Embryonic facial prominence (tissue), 1 donor: Measurements from ENCODE around the gene STAM2.
"Not testable (repeated sequence)": the region's sequence is repeated elsewhere in the genome, so short reads cannot be mapped to it uniquely, and the experiment has no call there.

Experiments used
- DNase-seq: peaks from one replicate; pipeline ENCODE4 v3.0.0-alpha.2; 2016; ENCODE audit errors: extremely low spot score

Gene STAM2

DNA sequence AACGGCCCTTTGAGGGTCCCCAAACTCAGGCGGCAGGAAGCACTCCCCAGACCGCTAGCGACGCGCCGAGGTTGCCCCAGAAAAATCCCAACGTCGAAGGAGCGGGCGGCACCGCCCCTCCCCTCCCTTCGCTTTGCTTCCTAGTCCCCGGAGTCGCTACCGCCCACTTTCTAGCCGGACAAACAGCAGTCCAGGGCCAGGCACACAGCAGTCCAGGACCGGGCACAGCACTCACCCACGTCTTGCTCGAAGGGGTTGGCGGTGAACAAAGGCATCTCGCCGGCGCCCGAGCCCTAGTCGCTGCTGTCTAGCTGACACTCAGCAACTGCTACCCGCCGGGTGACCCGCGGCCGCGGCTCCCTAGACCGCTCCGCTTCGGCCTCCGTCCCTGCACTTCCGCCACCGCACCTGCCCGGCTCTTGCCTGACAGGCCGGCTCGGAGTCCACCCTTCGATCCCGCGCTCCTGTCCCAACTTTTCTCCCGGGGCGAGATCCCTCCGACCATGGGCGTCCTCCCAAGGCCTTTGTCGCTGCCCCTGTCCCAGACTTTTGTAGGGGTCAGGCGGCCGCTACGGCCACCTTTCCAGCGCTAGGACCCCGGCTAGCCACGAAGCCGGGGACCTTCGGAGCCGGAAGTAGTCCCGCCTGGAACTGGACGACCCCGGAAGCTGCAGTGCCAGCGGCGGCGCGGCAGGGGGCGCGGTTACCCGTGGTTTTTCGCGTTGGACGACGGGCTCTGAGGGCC lies at the start of gene STAM2:
Gene STAM2, minus strand, starts transcription at position 396 of the 745 bp plus-strand sequence. Its CDS starts 121 bp downstream, at position 275.
- DNase-seq = peak; percentile 87

DNA sequence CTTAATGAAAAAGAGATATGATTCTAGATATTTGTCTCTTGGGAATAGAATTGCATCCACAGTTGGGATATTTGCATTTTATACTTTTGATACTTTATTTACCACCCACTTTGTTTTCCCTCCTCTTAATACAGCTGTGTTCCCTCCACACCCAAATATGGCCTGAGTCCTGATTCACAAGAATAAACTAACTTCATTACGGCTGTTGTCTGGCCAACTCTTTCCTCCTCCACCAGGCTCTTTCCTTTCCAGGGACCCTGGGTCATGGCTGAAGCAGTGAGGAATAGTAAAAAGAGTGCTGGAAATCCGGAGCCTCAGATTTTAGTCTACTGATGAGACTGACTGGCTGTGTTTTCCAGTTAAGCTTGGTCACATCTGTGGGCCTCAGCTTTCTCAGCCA lies 48.4 kb upstream of the STAM2 start:
- no peak for DNase-seq

DNA sequence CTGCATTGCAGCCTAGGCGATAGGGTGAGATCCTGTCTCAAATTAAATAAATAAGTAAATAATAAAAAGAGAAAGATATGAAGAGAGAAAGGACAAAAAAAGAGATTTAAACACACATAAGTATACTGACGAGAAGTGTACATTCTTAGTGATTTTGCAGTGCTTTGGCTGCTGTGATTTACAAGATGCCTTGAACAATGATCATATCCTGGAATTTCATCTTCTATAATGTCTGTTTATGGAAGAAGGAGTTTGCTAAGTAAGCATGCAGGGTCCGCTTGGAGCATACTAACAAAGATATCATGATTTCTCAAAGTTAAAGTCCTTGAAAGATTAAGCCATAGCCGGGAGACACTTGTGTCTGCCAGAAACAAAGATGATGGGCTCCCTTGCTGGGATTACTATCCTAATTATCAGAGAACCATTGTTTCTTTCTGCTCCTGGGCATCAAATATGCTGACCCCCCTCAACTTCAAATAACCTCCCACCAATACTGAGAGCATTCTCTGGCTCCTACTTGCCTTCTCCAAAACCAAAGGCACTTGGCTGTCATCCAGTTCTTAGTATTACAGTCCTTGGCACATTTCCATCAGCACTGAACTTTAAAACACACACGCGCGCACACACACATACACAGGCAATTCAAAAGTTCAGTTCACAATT lies 47.5 kb upstream of the STAM2 start:
- DNase-seq = peak; percentile 93

DNA sequence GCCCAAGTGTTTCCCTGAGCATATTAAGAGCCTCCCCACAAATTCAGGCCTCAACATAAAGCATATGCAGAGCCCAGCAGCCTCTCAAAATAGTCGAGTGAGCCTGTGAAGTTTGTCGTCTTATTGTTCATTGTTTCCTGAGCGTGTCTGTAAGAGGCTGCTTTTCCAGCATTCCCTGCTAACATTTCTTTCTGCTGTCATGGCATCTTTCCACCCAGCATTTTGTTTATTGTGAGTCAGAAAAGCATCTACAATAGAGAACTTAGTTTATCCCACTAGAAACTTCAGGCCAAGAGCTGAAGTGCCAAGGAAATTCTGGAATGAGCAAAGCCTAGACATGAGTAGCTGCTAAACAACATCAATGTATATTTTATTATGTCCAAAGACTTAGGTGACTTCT lies 46.3 kb upstream of the STAM2 start:
- DNase-seq = no peak

DNA sequence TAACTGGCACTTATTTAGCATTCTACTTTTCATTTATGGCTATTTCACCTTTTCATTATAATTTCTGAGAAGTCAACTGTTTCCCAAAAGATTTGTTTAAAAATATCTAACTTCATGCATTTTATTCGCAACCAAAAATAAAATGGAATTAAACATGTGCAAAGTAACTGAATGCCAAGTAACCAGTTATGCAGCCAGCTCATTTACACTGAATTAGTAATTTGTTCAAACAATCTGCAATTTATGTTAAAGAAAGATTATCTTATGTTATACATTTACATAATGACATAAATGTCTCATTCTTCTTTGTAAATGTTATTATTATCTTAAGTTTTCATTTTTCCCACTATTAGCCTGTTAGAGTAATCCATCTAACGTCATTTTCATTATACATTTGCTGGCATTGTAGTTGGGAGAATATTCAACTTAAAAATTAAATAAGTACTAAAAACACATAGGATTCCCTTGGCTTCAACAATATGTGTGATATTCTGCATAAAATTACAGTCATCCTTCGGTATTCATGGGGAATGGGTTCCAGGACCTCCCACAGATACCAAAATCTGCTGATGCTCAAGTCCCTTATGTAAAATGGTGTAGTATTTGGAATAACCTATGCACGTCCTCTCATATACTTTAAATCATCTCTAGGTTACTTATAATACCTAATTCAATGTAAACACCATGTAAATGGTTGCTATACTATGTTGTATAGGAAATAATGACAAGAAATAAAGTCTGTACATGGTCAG lies 43.7 kb upstream of the STAM2 start:
- no peak for DNase-seq

DNA sequence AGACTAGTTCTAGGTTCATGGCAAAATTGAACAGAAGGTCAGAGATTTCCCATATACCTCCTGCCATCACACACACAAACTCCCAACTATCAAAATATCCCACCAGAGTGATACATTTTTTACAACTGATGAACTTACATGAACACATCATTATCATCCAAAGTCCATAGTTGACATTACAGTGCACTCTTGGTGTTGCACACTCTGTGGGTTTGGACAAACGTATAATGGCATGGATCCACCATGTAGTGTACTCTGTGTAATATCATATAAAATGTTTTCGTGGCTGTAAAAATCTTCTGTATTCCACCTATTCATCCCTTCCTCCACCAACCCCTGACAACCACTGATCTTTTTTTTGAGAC lies 25.9 kb upstream of the STAM2 start:
- no peak for DNase-seq

DNA sequence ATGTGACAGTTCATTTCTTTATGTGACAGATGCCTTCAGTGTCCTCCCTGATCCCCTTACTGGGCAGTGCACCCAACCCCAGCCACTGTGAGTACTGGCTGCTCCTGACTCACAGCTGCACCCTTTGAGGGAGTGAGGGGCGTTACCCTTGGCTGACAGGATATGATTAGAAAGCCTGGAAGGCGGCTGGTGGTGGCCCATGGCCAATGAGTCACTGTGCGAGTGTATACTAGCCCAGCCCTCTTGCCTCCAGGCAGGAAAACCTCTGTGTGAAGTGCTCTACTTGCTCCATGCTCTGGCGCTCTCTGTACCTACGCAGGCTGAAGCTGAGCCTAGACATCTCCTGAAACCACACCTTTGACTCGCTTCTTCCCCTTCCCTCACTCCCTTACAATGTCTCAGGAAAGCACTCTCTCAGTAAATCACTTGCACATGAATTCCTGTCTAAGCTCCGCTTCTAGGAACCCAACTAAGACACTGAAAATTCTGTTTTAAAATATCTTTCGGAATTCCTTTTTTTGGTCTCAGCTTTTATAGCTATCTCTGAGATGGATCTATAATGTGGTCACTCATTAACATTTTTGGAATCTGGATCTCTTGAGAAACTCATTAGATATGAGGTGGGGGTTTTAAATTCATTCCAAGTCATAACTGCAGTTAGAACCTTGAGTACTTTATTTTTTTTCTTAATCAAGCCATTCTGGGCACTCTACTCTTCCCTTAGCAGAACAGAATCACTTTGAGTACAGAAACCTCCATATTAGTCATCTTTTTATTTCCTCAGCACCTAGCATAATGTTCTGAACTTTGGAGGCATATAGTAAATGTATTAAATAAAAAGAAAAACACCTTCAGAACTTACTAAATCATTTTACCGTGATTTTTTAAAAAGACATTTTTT lies 25.3 kb upstream of the STAM2 start:
- no peak for DNase-seq

DNA sequence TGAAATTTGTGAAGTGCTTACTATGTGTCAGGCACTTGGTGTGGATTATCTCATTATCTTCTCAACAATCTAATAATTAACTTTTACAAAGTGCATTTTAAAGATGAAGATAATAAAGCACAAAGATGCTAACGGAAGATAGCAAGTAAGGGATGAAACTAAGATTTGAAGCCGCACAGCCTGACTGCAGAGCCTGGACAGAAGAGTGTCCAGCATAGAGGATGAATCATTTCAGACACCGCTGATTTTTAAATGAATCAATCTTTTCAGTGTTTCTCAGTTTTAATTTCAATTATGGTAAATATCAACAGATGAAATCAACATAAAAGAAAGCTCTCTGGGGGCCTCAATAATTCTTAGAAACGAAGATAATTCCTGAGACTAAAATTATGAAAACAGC lies 24.5 kb upstream of the STAM2 start:
- no peak for DNase-seq

DNA sequence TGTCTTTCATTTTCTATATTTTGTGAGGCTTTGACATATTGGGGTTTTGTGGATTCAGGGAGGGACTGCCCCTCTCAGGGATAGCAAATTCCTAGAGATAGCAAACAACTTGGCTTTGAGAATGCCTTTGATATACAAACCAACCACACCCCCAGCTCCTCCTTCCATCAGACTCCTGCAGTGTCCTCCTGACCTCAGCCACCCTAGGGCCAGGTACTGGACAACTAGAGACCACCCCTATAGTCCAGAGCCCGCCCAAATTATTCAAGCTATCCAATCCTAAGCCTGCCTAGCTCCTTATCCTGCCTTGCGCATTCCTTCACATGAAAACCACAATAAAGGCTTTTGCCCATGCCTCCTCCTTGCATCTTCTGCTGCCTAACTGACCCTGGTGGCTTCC lies 22.9 kb upstream of the STAM2 start:
- DNase-seq = no peak

DNA sequence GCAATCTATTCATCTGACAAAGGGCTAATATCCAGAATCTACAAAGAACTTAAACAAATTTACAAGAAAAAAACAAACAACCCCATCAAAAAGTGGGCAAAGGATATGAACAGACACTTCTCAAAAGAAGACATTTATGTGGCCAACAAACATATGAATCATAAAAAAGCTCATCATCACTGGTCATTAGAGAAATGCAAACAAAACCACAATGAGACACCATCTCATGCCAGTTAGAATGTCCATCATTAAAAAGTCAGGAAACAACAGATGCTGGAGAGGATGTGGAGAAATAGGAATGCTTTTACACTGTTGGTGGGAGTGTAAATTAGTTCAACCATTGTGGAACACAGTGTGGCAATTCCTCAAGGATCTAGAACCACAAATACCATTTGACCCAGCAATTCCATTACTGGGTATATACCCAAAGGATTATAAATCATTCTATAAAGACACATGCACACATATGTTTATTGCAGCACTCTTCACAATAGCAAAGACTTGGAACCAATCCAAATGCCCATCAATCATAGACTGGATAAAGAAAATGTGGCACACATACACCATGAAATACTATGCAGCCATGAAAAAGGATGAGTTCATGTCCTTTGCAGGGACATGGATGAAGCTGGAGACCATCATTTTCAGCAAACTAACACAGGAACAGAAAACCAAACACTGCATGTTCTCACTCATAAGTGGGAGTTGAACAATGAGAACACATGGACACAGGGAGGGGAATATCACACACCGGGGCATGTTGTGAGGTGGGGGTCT lies 22.1 kb upstream of the STAM2 start:
- DNase-seq = not testable (repeated sequence)

DNA sequence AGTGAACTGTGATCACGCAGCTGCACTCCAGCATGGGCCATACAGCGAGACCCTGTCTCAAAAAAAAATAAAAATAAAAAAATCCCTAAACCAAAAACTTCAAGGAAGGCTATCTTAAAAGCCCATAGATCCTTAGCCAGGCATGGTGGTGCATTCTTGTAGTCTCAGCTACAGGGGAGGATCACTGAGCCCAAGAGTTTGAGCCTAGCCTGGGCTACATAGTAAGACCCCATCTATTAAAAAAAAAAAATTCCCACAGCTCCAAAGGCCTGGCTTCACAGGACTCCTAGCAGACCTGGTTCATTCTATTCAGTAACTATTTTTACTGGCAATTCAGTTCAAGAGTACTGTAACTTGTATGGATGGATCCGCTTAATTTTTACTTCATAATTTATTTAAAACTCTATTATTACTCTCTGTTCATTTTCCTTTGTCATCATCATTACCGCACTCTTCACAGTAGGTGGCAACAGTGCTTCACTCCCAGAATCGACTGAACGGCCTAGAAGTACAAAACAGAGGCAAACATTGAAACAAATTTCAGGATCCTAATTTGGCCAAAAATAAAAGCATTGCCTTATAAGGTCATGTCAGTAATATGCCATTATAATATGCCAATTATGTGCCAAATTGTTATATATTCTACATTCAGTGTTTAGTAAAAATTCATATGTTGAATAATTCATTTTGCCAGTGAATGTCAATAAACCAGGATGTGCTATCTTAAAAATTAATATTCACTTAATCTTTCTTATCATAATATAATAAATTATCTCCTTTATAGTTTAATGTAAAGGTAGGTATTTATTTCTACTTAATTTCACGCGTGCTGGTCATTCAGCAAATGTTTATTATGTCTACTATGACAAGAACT lies 14.3 kb upstream of the STAM2 start:
- DNase-seq = peak; percentile 59

DNA sequence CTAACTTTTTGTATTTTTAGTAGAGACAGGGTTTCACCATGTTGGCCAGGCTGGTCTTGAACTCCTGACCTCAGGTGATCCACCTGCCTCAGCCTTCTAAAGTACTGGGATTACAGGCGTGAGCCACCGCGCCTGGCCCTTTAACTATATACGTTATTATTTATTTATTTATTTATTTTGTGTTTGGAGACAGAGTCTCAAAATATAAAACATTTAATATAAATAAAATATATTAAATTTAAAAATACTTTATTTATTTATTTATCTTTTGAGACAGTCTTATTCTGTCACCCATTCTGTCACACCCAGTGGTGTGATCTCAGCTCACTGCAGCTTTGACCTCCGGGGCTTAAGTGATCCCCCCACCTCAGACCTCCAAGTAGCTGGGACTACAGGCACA lies 11.2 kb upstream of the STAM2 start:
- DNase-seq = not testable (repeated sequence)

DNA sequence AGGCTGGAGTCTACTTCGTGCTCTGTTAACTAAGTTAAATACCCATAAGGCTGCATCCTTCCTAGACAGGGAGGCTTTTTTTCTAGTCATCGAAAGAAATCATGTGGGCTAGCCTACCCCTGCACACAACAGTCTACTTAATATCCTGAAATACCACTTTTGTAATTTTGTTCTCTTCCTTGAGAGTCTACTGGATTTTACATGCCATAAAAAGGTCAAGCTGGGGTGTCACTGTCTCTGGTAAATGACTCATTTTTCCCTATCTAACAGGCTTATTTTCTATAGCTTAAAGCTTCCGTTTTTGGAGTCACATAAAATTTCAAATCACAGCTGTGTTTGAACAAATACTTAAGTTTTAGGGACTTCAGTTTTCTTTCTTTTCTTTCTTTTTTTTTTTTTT lies 10.7 kb upstream of the STAM2 start:
- no peak for DNase-seq

DNA sequence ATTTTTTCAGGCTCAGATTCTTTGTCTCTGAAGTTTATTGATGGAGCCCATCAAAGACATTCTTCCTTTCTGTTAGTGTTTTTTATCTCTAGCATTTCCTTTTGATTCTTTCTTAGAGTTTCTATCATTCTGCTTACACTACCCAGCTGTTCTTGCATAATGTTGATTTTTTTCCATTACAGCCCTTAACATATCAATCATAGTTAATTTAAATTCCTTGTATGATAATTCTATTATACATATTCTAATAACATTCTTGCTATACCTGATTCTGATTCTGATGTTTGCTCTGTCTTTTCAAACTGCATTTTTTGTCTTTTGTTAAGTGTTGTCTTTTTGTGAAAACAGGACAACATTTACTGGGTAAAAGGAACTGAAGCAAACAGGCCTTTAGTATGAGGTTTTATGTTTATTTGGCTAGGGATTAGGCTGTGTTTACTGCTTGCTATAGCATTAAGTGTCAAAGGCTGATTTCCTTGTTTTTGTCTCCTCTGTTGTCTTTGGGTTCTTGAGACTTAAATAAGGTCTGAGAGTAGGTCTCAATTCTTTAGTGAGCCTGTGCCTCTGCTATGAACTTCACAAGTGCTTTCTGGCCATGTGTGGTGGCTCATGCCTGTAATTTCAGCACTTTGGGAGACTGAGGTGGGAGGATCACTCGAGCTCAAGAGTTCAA lies 8.0 kb upstream of the STAM2 start:
- no peak for DNase-seq

DNA sequence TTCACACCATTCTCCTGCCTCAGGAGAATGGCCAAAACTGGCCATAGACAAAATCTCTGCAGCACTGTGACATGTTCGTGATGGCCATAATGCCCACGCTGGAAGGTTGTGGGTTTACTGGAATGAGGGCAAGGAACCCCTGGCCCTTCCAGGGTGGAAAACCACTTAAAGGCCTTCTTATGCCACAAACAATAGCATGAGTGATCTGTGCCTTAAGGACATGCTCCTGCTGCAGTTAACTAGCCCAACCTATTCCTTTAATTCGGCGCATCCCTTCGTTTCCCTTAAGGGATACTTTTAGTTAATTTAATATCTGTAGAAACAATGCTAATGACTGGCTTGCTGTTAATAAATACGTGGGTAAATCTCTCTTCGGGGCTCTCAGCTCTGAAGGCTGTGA lies 2.1 kb upstream of the STAM2 start:
- not testable (repeated sequence) for DNase-seq

DNA sequence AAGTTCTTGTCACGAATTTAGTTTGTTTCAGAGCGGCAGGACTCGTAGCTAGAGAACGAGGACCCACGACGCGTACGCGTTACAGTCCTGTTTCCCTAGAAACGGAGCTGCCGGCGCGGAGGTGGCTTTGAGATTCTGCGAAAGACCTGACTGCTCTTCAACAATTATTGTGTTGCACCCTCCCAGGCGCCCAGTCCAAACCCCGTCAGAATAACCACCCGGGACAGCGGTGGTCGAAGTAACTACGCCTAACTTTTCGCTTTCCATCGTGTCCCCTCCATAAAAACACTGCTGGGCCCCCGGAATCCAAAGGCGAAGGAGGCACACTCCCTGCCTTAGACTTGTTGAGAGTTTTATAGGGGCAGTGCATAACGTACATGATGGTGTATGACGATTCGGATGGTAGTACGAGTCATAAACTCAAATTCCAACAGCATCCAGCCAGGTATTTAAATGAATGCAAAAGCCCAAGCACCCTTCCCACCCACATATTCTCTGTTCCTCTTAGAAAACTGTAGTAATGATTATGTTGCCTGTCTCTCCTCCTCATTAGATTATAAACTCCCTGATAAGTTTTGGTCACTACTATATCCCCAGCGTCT lies 651 bp upstream of the STAM2 start:
- no peak for DNase-seq

DNA sequence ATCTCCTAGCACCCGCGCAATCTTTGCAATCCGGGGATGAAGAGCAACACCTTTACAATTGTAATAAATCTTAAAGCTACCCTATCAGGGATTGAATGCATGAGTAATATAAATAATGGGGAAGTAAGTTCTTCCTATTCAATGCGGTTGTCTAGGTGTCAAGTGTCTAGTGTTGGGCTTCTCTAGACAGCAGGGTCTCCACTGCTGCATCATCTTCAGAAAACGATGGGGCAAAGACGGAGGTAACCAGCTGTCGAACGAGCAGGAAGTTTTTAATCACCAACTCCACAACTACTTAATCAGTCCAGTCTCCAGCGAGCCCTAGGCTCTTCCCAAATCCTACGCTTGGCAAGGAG lies 573 bp downstream of the STAM2 start:
- DNase-seq = no peak

DNA sequence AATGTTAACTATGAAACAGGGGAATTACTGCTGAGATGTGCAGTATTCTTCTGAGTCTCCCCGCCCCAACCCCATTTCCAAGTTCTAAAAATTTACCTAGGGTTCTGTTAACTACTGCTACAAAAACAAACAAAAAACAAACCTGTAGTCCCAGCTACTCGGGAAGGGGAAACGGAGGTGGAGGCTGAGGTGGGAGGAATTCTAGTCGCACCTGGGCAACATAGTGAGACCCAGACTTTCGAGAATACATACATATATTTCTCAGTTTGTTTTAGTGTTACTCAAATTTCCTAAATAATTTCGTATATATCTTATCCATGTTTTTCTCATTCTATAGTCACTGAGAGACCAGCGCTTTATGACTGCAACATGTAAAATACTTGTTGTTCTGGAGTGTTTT lies 989 bp downstream of the STAM2 start:
- no peak for DNase-seq

DNA sequence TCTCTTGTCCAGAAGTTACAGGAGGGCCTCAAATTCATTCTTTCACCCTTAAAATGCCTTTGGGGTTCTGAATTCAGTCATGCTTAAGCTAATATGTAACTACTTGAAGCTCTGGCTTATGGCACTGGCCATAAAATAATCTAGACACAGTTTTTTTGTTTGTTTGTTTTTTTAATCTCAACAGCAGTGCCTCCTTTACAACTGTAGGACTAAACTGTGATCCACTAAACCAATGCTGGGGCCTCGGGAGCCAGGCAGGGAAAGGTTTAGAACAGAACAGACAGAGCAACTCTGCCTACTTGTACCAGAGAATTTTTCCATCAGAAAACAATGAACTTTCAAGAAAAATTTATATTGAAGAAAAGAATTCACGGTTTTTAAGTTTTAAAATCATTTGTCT lies 1.7 kb downstream of the STAM2 start:
- no peak for DNase-seq
